Measurements from ENCODE around the gene PSMA4.

GRCh38 chr15:78541744-78542034 is 1.4 kb downstream of the PSMA4 start:
- TF ChIP-seq CTCF (conservative IDR thresholded peaks at IDR 0.05 in 1 of 2, IDR thresholded peaks at IDR 0.05 in 1 of 2; ENCODE audit: extremely low read depth in 1 of 2, insufficient read depth in 1 of 2, low read depth in 1 of 2, low read length in 2 of 2): no peak
- TF ChIP-seq EZH2 (IDR thresholded peaks at IDR 0.05; ENCODE audit: borderline replicate concordance, low read length): no peak

Data from mammary epithelial cell (primary cell).